Activated CD8-positive, alpha-beta memory T cell treated with anti-CD3 and anti-CD28 coated beads, Interleukin-2, amount 50 U/mL, for 48 hours (primary cell): Measurements from ENCODE around the gene FLVCR2.

ENCODE experiments used
- DNase-seq: peaks from one replicate; pipeline ENCODE4 v3.0.0-alpha.2; 2020

The FLVCR2 gene

DNA sequence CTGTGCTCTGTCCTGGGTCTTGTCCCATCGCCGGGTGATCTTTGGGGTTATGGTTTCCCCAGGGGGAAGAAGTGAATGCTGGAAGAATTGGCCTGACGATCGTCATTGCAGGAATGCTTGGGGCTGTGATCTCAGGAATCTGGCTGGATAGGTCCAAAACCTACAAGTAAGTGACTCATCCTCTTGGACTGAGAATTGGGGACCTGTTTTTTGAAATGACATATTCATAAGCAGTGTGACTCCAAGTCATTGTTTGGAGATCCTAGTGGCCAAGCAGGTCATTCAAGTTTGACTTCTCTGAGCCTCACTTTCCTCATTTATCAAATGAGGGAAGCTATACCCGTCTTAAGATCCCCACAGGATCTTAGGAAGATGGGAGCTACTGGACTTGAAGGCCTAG, 56.4 kb downstream of the FLVCR2 start:
- no peak for DNase-seq

DNA sequence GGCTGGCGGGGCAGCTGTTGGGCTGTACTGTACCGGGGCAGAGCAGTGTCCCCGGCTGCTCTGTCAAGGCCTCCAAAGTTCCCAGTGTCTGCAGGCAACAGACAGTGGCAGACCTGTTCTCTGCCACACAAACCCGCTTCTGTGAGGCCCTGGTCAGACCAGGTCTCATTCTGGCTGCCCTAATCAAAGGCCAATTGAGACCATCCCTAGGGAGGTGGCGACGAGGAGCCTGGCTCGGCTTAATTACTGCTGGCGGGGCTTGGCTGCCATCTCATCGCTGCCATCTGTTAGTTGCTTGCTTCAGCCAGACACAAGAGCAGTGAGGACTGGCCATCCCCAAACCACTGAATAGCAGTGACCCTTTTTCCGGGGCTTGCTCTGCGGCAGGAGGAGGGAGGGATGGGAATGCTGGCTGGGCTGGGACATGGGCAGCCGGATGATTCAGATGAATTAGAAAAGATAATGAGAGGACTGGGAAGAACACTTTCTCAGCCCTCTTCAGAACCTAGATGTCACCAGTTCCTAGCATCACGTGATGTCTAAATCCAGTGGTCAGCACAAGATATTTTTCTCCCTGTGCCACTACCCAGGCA, 57.8 kb downstream of the FLVCR2 start:
- DNase-seq, result no peak

DNA sequence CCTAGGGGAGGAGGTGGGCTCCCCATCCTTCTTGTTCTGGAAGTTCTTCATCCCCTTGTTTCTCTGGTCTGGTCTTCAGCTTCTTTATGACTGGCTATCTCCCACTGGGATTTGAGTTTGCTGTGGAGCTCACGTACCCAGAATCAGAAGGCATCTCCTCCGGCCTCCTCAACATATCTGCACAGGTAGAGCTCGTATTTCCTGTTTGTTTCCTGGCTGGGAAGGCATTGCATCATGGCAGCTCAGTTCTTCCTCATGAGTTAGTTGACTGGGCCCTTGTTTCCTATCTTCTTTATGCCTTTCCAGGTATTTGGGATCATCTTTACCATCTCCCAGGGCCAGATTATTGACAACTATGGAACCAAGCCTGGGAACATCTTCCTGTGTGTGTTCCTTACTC, 62.5 kb downstream of the FLVCR2 start:
- DNase-seq, result no peak

DNA sequence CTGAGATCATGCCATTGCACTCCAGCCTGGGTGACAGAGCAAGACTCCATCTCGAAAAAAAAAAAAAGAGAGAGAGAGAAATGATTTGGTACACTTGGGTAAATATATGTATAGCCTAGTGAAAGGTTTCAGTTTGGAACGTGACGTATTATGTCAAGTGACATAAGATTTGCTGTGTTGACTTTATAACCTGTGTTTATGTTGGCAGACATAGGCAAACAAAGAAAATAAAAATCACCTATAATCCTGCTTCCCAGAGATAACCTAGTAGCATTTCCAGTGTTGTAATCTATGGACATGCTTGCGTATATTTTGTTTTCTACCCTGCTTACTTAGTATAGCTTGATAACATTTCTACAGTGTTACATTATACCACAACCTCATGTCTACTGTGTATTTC, 65.6 kb downstream of the FLVCR2 start:
- no peak for DNase-seq

DNA sequence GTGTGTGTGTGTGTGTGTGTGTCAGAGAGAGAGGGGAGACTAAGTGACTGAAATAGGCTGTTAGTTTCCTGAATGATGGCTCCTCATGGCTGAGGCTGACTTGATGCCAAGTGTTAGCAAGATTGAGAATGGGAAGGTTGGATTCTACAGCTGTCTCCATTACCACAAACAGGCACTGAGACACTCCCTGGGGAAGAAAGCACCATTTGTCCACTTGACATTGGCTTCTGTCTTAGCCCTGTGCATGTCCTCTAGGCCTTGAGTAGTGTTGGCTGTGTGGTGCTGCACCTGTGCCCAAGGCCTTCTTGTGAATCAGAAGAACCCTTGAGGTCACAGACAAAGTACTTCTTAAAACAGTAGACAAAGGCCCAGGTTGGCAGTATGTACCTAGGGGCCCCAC, 66.6 kb downstream of the FLVCR2 start:
- DNase-seq, result no peak

DNA sequence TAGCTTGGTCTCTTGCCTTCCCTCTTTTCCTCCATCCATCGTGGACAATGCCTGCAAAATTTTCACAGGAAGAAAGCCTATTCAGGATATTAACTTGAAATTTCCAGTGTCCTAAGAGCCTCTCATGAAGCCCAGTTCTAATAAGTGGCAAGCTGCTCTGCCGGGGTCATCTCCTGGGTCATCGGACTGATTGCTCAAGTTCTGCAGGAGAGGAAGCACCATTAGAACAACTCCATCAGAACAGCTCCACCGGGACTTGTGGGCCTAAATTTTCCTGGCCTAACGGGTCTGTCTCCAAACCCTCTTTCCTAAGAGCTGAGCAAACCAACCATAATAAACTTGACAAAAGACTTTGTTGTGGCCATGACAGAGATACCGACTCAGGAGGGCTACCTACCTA, 68.3 kb downstream of the FLVCR2 start:
- DNase-seq, result no peak

DNA sequence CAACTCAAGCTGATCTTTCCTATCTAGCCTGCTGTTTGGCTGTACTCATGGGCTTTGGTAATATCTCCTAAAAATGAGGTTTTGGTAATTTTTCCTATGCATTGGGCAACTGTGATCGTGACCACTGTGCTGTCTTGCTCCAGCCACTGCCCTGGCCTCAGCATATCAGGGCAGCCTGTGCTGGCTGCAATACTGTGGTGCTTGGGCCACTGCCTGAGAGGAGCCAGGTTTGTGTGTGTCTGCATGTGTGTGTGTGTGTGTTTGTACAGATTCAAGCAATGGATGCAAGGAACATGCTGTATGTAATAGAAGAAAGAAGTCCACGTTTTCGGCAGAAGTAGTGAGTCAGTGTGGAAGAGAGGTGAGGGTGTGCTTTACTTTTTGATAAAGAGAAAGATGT, 69.2 kb downstream of the FLVCR2 start:
- DNase-seq, result no peak

DNA sequence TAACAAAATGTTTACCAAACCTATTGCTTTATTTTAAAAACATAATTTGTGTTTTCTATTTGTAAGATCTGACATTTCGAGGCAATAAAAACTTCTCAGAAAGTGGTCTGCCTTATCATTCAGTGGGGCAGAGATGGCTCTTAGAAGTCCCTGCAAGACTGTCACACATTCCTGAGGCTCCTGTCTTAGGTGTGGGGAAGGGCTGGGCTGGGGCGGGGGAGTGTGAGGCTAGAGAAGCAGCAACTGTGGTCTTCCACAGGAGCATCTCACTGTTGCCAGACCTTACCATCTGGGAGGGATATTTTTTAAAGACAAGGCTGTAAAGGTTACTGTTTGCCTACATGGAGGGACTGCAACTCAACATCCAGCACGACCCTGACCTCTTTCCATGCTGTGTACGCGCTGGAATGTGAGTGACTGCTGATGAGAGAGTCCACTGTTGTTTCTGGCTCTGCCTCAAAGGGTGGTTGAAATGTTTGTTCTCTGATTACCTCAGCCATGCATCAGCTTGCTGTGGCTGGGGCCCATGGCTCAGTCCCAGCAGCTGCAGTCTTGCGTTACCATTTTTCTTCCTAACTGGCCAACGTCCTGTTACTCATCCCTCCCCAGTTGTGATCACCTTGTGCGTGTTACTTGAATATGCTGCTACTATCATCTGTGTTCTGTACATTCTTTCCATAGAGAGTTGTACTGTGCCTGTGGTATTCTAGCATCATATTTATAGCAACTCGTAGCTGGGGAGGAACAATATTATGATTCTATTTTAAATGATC, 69.8 kb downstream of the FLVCR2 start:
- no peak for DNase-seq

DNA sequence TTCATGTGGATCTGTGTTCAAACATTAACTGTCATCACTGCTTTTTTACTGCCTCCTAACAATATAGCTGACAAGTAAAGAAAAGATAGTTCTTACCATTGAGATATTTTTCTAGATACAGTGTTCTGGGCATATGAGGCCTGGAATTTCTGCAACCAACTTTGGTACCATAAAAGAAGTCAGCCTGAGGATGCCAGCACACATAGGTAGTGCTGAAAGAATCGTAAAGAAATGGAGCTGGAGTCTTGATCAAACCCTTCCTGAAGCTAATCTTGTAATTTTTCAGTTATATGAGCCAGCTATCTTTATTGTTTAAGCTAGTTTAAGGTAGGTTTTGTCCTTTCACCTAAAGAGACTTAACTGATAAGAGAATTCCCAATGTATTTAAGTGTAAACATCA, 70.9 kb downstream of the FLVCR2 start:
- no peak for DNase-seq

DNA sequence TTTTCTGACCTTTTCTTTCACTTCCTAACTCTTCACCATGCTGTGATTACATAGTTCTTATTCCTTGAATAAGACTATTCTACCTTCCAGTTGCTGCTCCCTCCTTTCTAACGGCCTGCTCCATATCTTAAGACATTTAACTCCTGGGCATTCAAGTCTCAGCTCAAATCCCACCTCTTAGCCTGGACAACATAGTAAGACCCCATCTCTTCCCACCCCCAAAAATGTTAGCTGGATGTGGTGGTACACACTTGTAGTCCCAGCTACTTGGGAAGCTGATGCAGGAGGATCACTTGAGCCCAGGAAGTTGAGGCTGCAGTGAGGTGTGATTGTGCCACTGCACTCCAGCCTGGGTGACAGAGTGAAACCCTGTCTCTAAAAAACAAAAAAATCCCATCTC, 71.4 kb downstream of the FLVCR2 start:
- DNase-seq, result no peak

DNA sequence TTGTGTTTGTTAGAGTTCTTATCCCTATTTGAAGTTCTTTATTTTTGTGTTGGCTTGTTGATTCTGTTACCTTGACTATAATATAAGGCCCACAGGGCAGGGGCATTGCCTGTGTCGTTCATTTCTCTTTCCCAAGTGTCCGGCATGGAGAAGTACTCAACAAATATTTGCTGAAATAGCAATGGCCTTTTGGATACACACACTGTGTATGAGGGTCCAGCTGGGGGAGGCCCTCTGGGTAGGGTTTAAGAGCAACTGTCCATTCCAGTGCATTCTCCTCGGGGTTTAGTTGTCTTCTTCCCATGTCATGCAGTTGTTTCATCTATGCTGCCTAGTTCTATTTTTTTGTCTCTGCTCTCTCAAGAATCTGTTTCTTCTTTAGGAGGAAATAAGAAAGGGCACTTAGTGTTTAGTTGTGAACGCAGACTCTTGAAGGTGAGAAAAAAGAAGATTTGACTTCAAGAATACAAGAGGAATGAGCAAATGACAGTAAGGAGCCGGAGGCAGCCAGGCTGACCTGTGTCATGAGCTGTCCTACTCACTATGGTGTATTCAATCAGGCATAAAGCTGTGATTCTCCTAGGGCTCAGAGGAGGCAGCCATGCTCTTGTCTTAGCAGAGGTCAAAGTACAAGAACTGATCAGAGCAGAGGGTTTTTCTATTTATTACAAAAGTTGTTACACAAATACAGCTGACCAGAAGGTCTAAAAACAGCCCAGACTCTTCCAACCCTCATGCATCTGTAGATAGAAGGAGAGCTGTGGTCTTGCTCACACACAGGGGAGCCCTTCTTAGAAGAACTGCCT, 72.0 kb downstream of the FLVCR2 start:
- DNase-seq, result no peak

DNA sequence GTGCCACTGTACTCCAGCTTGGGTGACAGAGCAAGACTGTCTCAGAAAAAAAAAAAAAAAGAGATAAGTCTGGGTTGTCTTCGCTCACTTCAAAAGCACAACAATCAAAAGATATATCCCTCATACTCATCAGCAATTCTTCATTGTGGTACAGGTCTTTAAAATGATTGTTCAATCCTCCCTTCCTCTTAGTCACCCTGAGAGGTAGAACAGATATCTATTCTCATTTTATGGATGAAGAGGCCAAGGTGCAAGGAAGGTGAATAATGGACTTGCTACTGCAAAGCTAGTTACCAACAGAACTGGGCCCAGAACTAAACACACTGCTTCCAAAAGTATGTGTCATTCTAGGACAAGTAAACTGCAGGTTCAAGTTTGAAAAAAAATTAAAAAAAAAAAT, 75.1 kb downstream of the FLVCR2 start:
- DNase-seq, result no peak

DNA sequence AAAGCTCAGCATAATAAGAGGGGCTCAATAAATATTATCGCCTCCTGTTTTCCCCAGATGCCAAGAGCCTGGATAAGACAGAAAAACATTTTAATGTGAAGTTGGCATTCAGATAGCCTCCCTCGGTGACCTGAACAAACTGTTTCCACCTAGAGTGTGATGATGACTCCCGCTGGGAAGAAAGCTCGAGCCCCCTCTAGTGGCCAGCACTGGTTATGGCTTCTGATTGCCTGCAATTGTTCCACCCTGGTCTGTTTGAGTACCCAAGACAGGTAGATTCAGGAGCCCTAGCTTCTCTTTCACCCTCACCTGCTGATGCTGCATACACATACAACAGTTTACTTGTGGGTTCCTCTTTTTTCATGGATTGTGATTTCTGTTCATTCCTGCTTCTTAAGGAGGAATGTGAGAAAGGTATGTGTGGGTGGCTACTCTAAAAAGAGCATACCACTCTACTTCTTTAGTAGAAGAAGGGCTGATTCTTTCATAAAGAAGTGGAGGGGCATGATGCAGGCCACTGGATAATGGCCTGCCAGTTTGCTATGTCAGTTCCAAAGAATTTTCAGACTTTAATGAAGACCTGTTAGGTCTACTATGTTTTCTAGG, 75.8 kb downstream of the FLVCR2 start:
- peak; percentile 93 for DNase-seq

DNA sequence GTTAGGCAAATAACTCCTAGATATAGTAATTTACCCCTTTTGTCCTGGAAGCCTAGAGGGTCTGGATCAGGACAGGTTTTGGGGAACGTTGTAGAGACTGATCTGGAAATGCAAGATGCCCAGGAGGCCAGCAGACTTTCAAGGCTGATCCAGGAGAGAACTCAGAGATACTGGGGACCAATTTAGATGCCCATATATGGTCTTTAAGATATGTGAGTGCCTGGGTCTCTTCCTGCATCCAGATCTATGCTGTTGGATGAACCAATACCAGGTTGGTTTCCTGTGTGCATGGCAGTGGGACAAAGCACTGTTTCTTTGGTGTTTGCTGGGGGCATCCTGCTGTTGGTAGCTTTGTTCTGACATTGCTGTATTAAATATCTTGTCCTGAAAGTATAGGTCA, 76.8 kb downstream of the FLVCR2 start:
- DNase-seq, result no peak

DNA sequence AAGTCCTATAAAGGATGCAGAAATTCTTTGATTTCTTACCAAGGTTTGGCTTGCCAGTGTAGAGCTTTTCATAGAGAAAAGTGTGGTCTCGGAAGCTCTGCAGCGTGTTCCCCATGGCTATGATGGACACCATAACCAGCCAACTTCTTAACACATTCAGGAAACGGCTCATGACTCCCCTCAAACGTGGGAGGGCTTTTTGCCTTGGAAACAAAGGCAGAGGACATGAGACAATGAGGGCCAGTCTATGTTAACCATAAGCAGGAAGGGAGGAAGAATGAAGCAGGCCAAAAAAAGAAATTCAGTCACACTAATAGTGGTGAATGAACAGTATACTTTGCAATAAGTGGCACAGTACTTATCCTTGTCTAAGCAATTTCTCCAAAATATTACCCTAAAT, 78.9 kb downstream of the FLVCR2 start:
- DNase-seq, result no peak

DNA sequence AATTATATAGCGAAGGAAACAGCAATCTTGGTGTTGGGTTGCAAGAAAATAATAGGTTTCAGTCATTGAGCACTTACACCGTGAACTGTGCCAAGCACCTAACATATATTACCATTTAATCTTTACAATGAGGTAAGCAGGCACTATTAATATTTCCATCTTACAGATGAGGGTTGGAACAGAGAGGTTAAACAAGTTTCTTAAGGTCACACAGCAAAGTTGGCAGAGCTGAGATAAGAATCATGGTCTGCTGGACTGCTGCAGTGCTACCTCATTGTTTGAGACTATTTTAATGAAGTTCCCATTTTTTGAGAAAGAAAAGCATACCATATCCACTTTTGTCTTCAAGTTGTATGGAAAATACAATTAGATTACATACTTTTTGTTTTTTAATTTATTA, 80.5 kb downstream of the FLVCR2 start:
- DNase-seq, result no peak

DNA sequence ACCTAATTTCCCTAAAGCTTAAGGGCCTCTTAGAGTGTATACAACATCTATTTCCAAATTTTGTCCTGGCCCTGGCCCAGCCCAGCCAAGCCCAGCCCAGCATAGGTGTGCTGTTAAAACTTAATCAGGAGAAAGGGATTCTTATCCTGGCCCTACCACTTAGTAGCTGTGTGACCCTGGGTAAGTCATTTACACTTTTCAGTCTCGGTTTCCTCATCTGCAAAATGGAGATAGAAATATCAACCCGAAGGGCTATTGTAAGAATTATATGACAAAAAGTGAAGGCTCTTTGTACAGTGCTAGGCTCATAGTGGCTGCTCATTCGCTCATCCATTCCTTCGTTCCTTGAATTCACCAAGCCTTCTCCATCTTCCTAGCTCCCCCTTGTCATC, 81.8 kb downstream of the FLVCR2 start:
- DNase-seq, result no peak

DNA sequence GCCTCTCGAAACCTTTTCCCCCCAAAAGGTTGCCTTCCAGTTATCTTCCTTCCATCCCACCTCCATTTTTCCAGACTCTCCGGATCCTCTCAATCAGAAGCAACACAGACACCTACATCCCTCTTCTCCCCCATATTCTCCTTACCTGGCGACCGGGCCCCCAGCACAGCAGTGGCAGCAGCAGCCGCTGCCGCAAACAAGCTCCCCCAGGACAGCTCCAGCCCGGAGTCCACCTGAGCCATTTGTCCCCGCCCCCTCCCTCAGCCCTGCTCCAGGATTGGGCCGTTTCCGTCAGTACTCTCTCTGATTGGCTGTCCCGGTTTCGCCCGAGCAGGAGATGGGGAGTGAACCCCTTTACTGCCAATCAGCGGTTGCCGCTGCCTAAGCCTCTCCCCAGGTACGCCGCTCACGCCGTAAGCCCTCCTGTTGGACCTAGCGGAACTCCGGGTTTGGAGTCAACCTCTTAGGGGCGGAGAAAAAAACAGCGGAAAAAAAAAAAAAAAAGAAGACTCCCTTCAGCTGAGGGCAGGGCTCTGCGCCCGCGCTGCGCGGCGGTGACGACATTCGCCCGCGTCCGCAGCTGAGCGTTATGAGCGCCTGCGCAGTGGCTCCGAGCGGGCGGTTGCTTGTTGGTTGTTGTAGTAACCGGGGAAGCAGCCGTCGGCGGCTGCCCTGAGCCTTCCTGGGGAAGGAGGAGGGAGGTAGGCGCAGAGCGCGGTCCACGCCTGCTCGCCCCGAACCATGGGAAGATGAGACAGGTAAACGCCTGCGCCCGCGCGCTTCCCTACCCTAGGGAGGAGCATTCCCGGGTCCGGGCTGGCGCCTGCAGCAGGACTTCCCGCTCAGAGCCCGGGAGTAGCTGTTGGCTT, 82.4 kb downstream of the FLVCR2 start, which contains the start of the genes ERG28 and TTLL5:
Gene ERG28, minus strand, starts transcription at position 247 of the 869 bp plus-strand sequence. CDS start 3,374 bp downstream, outside the sequence.
Gene TTLL5, plus strand, starts transcription at position 617 of the 869 bp plus-strand sequence. CDS start 1,904 bp downstream, outside the sequence.
- DNase-seq, result peak; percentile 97

DNA sequence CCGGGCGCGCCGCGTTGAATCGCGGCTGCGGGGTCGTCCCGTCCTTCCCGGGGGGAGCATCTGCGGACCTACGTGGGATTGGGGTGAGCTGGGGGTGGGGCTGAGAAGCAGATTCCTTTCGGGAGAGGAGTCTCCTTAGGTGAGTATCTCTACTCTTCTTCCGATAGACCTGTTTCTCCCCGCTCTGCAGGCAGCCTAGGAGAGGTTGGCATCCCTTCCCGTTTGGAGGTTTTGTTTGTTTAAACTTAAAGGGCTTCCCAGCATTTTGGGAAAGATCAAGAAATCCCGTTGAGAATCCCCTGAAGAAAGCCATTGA, 83.0 kb downstream of the FLVCR2 start:
- no peak for DNase-seq

DNA sequence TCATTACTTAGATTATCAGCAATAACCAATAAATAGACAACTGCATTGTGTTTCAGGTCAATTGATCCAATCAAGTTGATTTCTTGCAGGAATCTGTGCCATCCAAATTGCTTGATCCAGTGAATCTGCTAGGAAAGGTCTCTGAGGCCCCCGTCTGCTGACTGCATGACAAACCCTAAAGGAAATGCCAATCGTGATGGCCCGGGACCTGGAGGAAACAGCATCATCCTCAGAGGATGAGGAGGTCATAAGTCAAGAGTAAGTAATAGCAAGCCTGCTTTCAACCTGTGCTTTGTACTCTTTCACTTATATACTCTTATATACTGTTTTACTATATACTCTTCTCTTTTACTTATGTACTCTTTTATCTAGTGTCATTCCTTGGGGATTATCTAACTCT, 84.5 kb downstream of the FLVCR2 start:
- DNase-seq, result no peak

DNA sequence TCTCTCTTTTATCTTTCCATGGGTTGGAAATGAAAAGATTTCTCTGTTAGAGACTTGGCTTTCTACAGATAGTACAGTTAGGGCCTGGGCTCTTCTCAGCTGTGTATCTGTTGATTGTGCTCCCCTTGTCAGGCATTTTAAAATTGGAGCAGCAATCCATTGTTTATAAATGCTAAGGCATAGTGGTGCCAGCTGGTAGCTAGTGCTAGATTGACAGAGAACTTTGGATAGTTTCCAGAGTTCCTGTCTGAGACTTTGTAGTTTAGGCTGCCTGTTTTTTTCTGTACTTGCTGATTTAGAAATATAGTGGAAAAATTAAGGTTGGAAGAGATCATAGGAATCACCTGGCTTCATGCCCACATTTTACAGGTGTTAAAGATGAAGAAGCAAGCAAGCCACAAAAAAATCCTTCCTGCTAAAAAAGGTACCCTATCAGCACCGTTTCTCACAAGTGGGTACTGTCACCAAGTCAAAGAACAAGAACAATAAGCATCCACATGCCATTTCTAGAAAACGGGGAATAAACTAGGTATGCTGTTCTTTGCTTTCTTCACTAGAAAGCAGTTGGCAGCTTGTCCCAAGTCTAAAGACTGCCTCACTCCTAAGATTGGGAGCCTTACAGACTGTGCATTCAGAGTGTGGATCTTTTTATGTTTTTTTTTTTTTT, 88.8 kb downstream of the FLVCR2 start:
- no peak for DNase-seq

DNA sequence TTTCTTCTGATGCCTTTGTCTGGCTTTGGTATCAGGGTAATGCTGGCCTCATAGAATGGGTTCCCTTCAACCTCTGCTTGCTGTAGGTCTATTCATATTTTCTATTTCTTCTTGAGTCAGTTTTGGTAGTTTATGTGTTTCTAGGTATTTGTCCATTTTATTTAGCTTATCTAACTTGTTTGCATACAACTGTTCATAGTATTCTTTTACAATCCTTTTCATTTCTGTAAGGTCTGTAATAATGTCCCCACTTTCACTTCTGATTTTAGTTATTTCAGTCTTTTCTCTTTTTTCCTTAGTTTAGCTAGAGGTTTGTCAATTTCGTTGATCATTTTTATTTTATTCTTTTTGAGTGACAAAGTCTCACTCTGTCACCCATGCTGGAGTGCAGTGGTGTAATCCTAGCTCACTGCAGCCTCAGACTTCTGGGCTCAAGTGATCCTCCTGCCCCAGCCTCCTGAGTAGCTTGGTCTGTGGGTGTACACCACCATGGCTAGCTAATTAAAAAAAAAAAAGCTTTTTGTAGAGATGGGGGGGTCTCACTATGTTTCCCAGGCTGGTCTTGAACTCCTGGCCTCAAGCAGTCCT, 94.3 kb downstream of the FLVCR2 start:
- no peak for DNase-seq
